H1 (cell line): Measurements from ENCODE around the gene ZBTB46. TPM values are rescaled to one million over a fixed set of nuclear protein-coding genes. Genes with fewer than 3 reads are reported as not detected.

Experiments used
- CTCF ChIA-PET: fragments of 300-600 bp; sonication (Branson Sonifier 250); formaldehyde crosslinking; loops from one replicate; lab custom pipeline; 2021; ENCODE audit not compliant: partially characterized antibody; lab: Charles Lee
- POLR2A ChIA-PET: fragments of 300-600 bp; sonication (Branson Sonifier 250); formaldehyde crosslinking; loops from one replicate; lab custom pipeline; 2021; ENCODE audit warnings: inconsistent platforms; ENCODE audit not compliant: partially characterized antibody; lab: Charles Lee
- DNase-seq, 2 experiments: peaks; one replicate each; pipeline versions ENCODE4 v3.0.0 to v3.0.0-alpha.2; 2010 to 2022; ENCODE audit warnings: low spot score in 2 of 2, low read depth in 1 of 2, mixed read lengths in 1 of 2
- FAIRE-seq: peaks from 2 replicates; lab custom pipeline; 2011; peaks lifted over from hg19 to GRCh38; lab: Jason Lieb, UNC
- H2AFZ ChIP-seq: 2 replicates; pipeline ENCODE4 v1.8.1; 2012; ENCODE audit warnings: low read length, inconsistent platforms
- H2AK5ac ChIP-seq: 2 replicates; pipeline ENCODE4 v1.6.1; 2013; ENCODE audit warnings: low read depth, low read length
- H2BK120ac ChIP-seq: replicated peaks from 2 replicates; pipeline ENCODE3; 2013; ENCODE audit warnings: low read depth, low read length, inconsistent platforms
- H2BK12ac ChIP-seq: 2 replicates; pipeline ENCODE4 v1.6.1; 2013; ENCODE audit warnings: low read depth, low read length
- H2BK15ac ChIP-seq: 2 replicates; pipeline ENCODE4 v1.6.1; 2013; ENCODE audit warnings: low read length
- H2BK20ac ChIP-seq: 2 replicates; pipeline ENCODE4 v1.6.1; 2013; ENCODE audit warnings: low read length
- H2BK5ac ChIP-seq: 2 replicates; pipeline ENCODE4 v1.6.1; 2013; ENCODE audit warnings: low read depth, low read length
- H3K14ac ChIP-seq: 2 replicates; pipeline ENCODE4 v1.6.1; 2013; ENCODE audit warnings: inconsistent platforms; ENCODE audit not compliant: insufficient read length
- H3K18ac ChIP-seq: 2 replicates; pipeline ENCODE4 v1.6.1; 2013; ENCODE audit warnings: low read length; ENCODE audit errors: extremely low read depth
- H3K23ac ChIP-seq: 2 replicates; pipeline ENCODE4 v1.6.1; 2013; ENCODE audit warnings: inconsistent platforms; ENCODE audit not compliant: insufficient read length
- H3K23me2 ChIP-seq: 2 replicates; pipeline ENCODE4 v1.6.1; 2013; ENCODE audit warnings: low read depth, low read length
- H3K27ac ChIP-seq: 2 replicates; pipeline ENCODE4 v1.6.1; 2011; ENCODE audit warnings: low read depth, low read length, inconsistent platforms
- H3K27me3 ChIP-seq, 4 experiments: replicated peaks in 1 of 4; 1 replicate in 1 of 4; 2 replicates in 3 of 4; pipeline versions ENCODE4 v1.6.1 to v1.8.1; 2011 to 2013; ENCODE audit warnings: low read length in 3 of 4, mild to moderate bottlenecking in 3 of 4, inconsistent platforms in 2 of 4, mixed read lengths in 2 of 4, moderate library complexity in 1 of 4; ENCODE audit not compliant: control insufficient read depth in 3 of 4, insufficient read depth in 3 of 4; ENCODE audit errors: extremely low read depth in 1 of 4
- H3K36me3 ChIP-seq, 4 experiments: 2 replicates each; pipeline versions ENCODE4 v1.6.1 to v1.8.1; 2011 to 2013; ENCODE audit warnings: mild to moderate bottlenecking in 4 of 4, low read length in 3 of 4, moderate library complexity in 2 of 4, control low read depth in 1 of 4, inconsistent platforms in 1 of 4; ENCODE audit not compliant: insufficient read depth in 4 of 4, control insufficient read depth in 2 of 4
- H3K4ac ChIP-seq: replicated peaks from 2 replicates; pipeline ENCODE3; 2013; ENCODE audit warnings: low read length, low read depth, mixed read lengths, inconsistent platforms; ENCODE audit not compliant: insufficient read length
- H3K4me1 ChIP-seq, 4 experiments: replicated peaks in 1 of 4; 1 replicate in 1 of 4; 2 replicates in 3 of 4; pipeline versions ENCODE4 v1.6.1 to v1.8.1; 2011 to 2013; ENCODE audit warnings: low read length in 3 of 4, inconsistent platforms in 2 of 4, mixed read lengths in 1 of 4; ENCODE audit not compliant: insufficient read depth in 4 of 4, control insufficient read depth in 3 of 4
- H3K4me2 ChIP-seq, 2 experiments: 2 replicates each; pipeline versions ENCODE4 v1.6.1 to v1.8.1; 2011 to 2013; ENCODE audit warnings: low read depth in 2 of 2, low read length in 2 of 2, control low read depth in 1 of 2, inconsistent platforms in 1 of 2, mild to moderate bottlenecking in 1 of 2; ENCODE audit not compliant: insufficient read depth in 1 of 2
- H3K4me3 ChIP-seq, 4 experiments: fragments of 200-600, 300-600 bp in 1 of 4; sonication (generic), shearing (Covaris generic), sonication (Bioruptor Twin) in 1 of 4; 2 replicates each; pipeline versions ENCODE4 v1.5.1 to v1.8.1; 2011 to 2016; ENCODE audit warnings: low read length in 4 of 4, low read depth in 3 of 4, control low read depth in 2 of 4, inconsistent platforms in 2 of 4, mild to moderate bottlenecking in 2 of 4, mixed read lengths in 1 of 4, moderate library complexity in 1 of 4; ENCODE audit not compliant: insufficient read depth in 2 of 4; ENCODE audit errors: extremely low read depth in 1 of 4
- H3K56ac ChIP-seq: replicated peaks from 2 replicates; pipeline ENCODE3; 2013; ENCODE audit warnings: low read depth, mild to moderate bottlenecking, mixed read lengths, low read length, inconsistent platforms; ENCODE audit not compliant: insufficient read length
- H3K79me1 ChIP-seq: 2 replicates; pipeline ENCODE4 v1.6.1; 2013; ENCODE audit warnings: low read depth, low read length, control low read depth
- H3K79me2 ChIP-seq, 2 experiments: 2 replicates each; pipeline versions ENCODE4 v1.6.1 to v1.8.1; 2012 to 2013; ENCODE audit warnings: low read length in 2 of 2, mild to moderate bottlenecking in 2 of 2, inconsistent platforms in 1 of 2; ENCODE audit not compliant: insufficient read depth in 2 of 2, control insufficient read depth in 1 of 2
- H3K9ac ChIP-seq, 4 experiments: replicated peaks in 1 of 4; 1 replicate in 1 of 4; 2 replicates in 3 of 4; pipeline versions ENCODE4 v1.6.1 to v1.8.1; 2011 to 2013; ENCODE audit warnings: low read depth in 3 of 4, low read length in 3 of 4, control low read depth in 2 of 4, mild to moderate bottlenecking in 2 of 4, moderate library complexity in 2 of 4, inconsistent platforms in 1 of 4; ENCODE audit errors: extremely low read depth in 1 of 4
- H3K9me3 ChIP-seq, 2 experiments: 2 replicates each; pipeline versions ENCODE4 v1.6.1 to v1.8.1; 2012 to 2013; ENCODE audit warnings: mild to moderate bottlenecking in 2 of 2, moderate library complexity in 2 of 2, control low read depth in 1 of 2, inconsistent platforms in 1 of 2, low read depth in 1 of 2, low read length in 1 of 2, mixed read lengths in 1 of 2; ENCODE audit not compliant: insufficient read depth in 2 of 2
- H4K20me1 ChIP-seq, 2 experiments: replicated peaks in 1 of 2; 2 replicates each; pipeline versions ENCODE3 to v1.8.1; 2011 to 2013; ENCODE audit warnings: inconsistent platforms in 2 of 2, low read length in 2 of 2, mild to moderate bottlenecking in 1 of 2; ENCODE audit not compliant: insufficient read depth in 2 of 2, control insufficient read depth in 1 of 2
- H4K5ac ChIP-seq: 2 replicates; pipeline ENCODE4 v1.6.1; 2013; ENCODE audit warnings: low read length, low read depth, mixed read lengths, inconsistent platforms; ENCODE audit not compliant: insufficient read length
- H4K8ac ChIP-seq: 2 replicates; pipeline ENCODE4 v1.8.0; 2013; ENCODE audit warnings: mild to moderate bottlenecking, moderate library complexity, low read length, inconsistent platforms; ENCODE audit not compliant: insufficient read depth; ENCODE audit errors: extremely low read depth
- H4K91ac ChIP-seq: replicated peaks from 2 replicates; pipeline ENCODE3; 2013; ENCODE audit warnings: low read length, mixed read lengths, inconsistent platforms; ENCODE audit not compliant: insufficient read length
- CBX8 ChIP-seq: fragments of 300-800, 300-1000 bp; sonication (generic); IDR thresholded peaks from 2 replicates; pipeline ENCODE4 v1.7.1; 2016; ENCODE audit warnings: low read depth, low read length, borderline replicate concordance
- CHD1 ChIP-seq: IDR thresholded peaks from 2 replicates; pipeline ENCODE4 v1.6.1; 2012; ENCODE audit warnings: low read depth, low read length, improper control_type of control experiment
- FOSL1 ChIP-seq: IDR thresholded peaks from 2 replicates; pipeline ENCODE4 v1.6.1; 2011; ENCODE audit warnings: mild to moderate bottlenecking, low read depth, low read length, moderate library complexity; ENCODE audit not compliant: insufficient read depth
- HDAC6 ChIP-seq: IDR thresholded peaks from one replicate; pipeline ENCODE4 v1.7.1; 2012; ENCODE audit warnings: low read depth, mild to moderate bottlenecking, inconsistent platforms, low read length, moderate library complexity
- KDM1A ChIP-seq: fragments of 200-600, 300-600 bp; sonication (generic); IDR thresholded peaks from 2 replicates; pipeline ENCODE4 v1.7.1; 2016; ENCODE audit warnings: mild to moderate bottlenecking, low read length, borderline replicate concordance
- KDM5A ChIP-seq: fragments of 200-600 bp; IDR thresholded peaks from 2 replicates; pipeline ENCODE4 v1.7.1; 2012; ENCODE audit warnings: mild to moderate bottlenecking, low read length, inconsistent platforms, mixed read lengths
- NANOG ChIP-seq: IDR thresholded peaks from 2 replicates; pipeline ENCODE4 v1.6.1; 2011; ENCODE audit warnings: low read length, low read depth, mild to moderate bottlenecking, inconsistent platforms; ENCODE audit not compliant: insufficient read depth, poor library complexity, severe bottlenecking
- PHF8 ChIP-seq: fragments of 200-600 bp; sonication (generic); conservative IDR thresholded peaks from 2 replicates; pipeline ENCODE4 v1.7.1; 2012; ENCODE audit warnings: low read depth, mild to moderate bottlenecking, inconsistent platforms, low read length, moderate library complexity
- RFX5 ChIP-seq: IDR thresholded peaks from 2 replicates; pipeline ENCODE4 v1.6.1; 2011; ENCODE audit warnings: low read depth, low read length, improper control_type of control experiment, borderline replicate concordance
- RNF2 ChIP-seq: fragments of 200-900, 300-1000 bp; sonication (generic); IDR thresholded peaks from 2 replicates; pipeline ENCODE4 v1.7.1; 2016; ENCODE audit warnings: borderline replicate concordance, low read depth, mild to moderate bottlenecking, antibody characterized with exemption, low read length; ENCODE audit not compliant: poor library complexity, severe bottlenecking; ENCODE audit errors: missing control alignments
- TEAD4 ChIP-seq: IDR thresholded peaks from 2 replicates; pipeline ENCODE4 v1.6.1; 2012; ENCODE audit warnings: low read depth, low read length, inconsistent platforms, mixed read lengths
- WGBS, 2 experiments: shearing (Covaris generic) in 1 of 2; methylation state at CpG; one replicate each; pipeline versions ENCODE4 v1.1.6 to v1.1.7; 2013 to 2015; ENCODE audit warnings: low lambda C conversion rate in 2 of 2, mixed read lengths in 2 of 2, inconsistent platforms in 1 of 2, low coverage in 1 of 2, missing lambda C conversion rate in 1 of 2; ENCODE audit not compliant: insufficient replicate concordance in 2 of 2, insufficient coverage in 1 of 2, insufficient read length in 1 of 2; ENCODE audit errors: extremely low coverage in 1 of 2, missing lambda C conversion rate in 1 of 2; 5-methylcytosine and 5-hydroxymethylcytosine counted together
- polyA plus RNA-seq, 7 experiments: library from polyadenylated mRNA; depleted of rRNA in 3 of 7; stranded (reverse) in 5 of 7; unstranded in 2 of 7; fragments of >200 nt in 5 of 7; fragments of 200-250 nt in 2 of 7; gene quantifications; 1 replicate in 5 of 7; 2 replicates in 1 of 7; 4 replicates in 1 of 7; pipeline versions ENCODE4 v1.2.1 to v1.2.3, GENCODE V29; 2011 to 2013; ENCODE audit warnings: missing spikeins in 2 of 7, mixed read lengths in 2 of 7
- total RNA-seq: library from RNA; stranded (reverse); fragmentation: NEBNext Ultra II Directional; extraction: Animal tissue kit (Norgen Biotek cat#: 25700); gene quantifications from 2 replicates; pipeline ENCODE4 v1.2.1, GENCODE V29; 2021

The ZBTB46 gene
- total and polyA plus RNA-seq, 2 of the 8 experiments (the other 6 are each of a cell fraction or from before 2014, with no cell fraction given): 6.4 to 22.4 TPM

DNA sequence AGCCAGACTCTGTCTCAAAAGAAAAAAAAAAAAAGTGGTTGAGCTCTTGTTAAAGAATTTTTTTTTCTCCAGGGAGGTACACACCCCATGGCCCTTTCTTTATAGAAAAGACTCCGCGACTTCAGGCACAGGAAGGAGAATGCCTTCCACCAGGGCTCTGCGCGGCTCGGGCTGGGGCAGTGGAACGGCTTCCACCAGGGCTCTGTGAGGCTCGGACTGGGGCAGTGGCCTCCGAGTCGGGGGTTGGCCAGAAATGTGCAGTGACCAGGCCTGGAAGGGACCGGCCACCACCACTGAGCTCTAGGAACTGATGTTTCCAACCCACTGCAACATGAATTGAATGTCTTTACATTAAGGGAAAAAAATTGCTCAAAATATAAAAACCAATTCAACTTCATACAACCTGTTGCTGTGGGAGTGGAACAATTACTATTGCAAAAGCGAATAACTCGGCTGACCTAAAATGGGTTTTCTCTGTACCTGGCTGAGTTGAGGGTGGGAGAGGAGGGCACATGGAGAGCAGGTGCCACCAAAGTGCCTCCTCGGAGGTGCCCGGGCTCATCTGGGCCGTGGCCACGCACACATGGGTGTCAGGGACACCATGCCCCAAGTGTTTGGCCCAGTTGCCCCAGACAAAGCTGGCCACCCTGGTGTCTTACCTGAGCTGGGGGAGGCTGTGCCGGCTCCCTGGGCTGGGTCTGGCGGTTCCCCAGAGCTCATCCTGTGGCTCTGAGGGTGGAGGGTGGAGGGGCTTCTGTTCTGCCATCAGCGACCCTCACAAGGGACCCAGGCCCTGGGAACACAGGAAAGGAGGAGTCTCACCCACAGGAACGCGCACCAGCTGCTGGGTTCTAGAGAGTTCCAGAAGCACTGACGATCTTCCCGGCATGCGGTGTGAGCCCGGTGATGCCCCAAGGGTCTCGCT lies 62.2 kb downstream of the ZBTB46 start:
- Histone ChIP-seq H2BK5ac (no peak overlapping the region), H3K23ac (no peak overlapping the region), H3K18ac (no peak overlapping the region), H2AK5ac (no peak overlapping the region), H2BK15ac (no peak overlapping the region), H3K79me2 (no peaks in the 10 kb centered on the region), H2BK20ac (no peak overlapping the region), H4K5ac (no peak overlapping the region), H2AFZ (no peak overlapping the region), H3K4me3 (no peak overlapping the region), H3K56ac (no peak overlapping the region), H3K79me1 (peaks cover 2% of the 10 kb centered on the region; the same call in 1 of the 2 replicates), H3K4ac (no peak overlapping the region), H2BK12ac (no peak overlapping the region), H4K8ac (peak overlapping the region; percentile 35; the same call in 1 of the 2 replicates), H3K4me2 (no peak overlapping the region), H3K27me3 (no peaks in the 10 kb centered on the region), H3K9ac (no peak overlapping the region), H3K14ac (no peak overlapping the region), H3K4me1 (no peaks in the 10 kb centered on the region), H3K27ac (no peak overlapping the region), H2BK120ac (no peak overlapping the region), H3K23me2 (no peaks in the 10 kb centered on the region; the same call in 1 of the 2 replicates), H4K20me1 (peaks cover 0 to 2% of the 10 kb centered on the region in 2 experiments), H3K36me3 (peaks cover 0 to 4% (median 1%) of the 10 kb centered on the region in 4 experiments; a peak in 2 of 8 replicates), H4K91ac (no peak overlapping the region), H3K9me3 (no peaks in the 10 kb centered on the region)
- ChIA-PET POLR2A (interaction anchor here (0.6 to 0.7 kb wide), 3 partner anchors 22 to 97 kb away, joined by 3 read pairs; partner anchors contain the start of gene TPD52L2), CTCF (interaction anchor here (0.7 to 1.0 kb wide), 3 partner anchors 18 to 166 kb away, joined by 3 to 6 read pairs (median 4); no protein-coding TSS in a partner anchor)
- DNase-seq (no peak), FAIRE-seq (no peak)
- WGBS, 2 experiments: 91% methylated on average over 24 of the region's 26 CpGs; no CpG with 5 or more reads in 1 of the 2 experiments
- TF ChIP-seq KDM1A (no peak), RFX5 (no peak), HDAC6 (no peak), RNF2 (no peak), TEAD4 (no peak), PHF8 (no peak), FOSL1 (no peak), CBX8 (no peak), NANOG (no peak), KDM5A (no peak), CHD1 (no peak)
